Fibroblast of skin of right biceps (primary cell): ENCODE results near the gene PORCN.
A peak's percentile ranks its signal among the peaks of the same experiment; 100 is the strongest.

Experiments used
- DNase-seq: peaks from one replicate; pipeline ENCODE4 v3.0.0-alpha.2; 2013

PORCN gene

GRCh38 chrX:48477960-48478755 lies 30.6 kb upstream of the PORCN start:
- no peak for DNase-seq

- no peak for DNase-seq
Observed at GRCh38 chrX:48478806-48479205, 30.0 kb upstream of the PORCN start.

GRCh38 chrX:48480142-48480541 lies 28.6 kb upstream of the PORCN start:
- DNase-seq: no peak

- no peak for DNase-seq
Observed at GRCh38 chrX:48480583-48480982, 28.2 kb upstream of the PORCN start.

- DNase-seq: no peak
Observed at GRCh38 chrX:48482526-48482925, 26.3 kb upstream of the PORCN start.

GRCh38 chrX:48487362-48487798 lies 21.4 kb upstream of the PORCN start:
- peak; percentile 91 for DNase-seq

- no peak for DNase-seq
Observed at GRCh38 chrX:48488034-48488433, 20.8 kb upstream of the PORCN start.

- no peak for DNase-seq
Observed at GRCh38 chrX:48489296-48489695, 19.5 kb upstream of the PORCN start.

GRCh38 chrX:48489892-48490291 lies 18.9 kb upstream of the PORCN start:
- DNase-seq: no peak

- no peak for DNase-seq
Observed at GRCh38 chrX:48490661-48491060, 18.1 kb upstream of the PORCN start.

GRCh38 chrX:48491809-48492208 lies 17.0 kb upstream of the PORCN start:
- no peak for DNase-seq

- peak; percentile 63 for DNase-seq
Observed at GRCh38 chrX:48492293-48492910, 16.4 kb upstream of the PORCN start.

GRCh38 chrX:48493890-48494364 lies 14.9 kb upstream of the PORCN start:
- DNase-seq: peak; percentile 45

GRCh38 chrX:48496660-48497059 lies 12.1 kb upstream of the PORCN start:
- no peak for DNase-seq

- DNase-seq: no peak
Observed at GRCh38 chrX:48497871-48498270, 10.9 kb upstream of the PORCN start.

GRCh38 chrX:48498374-48498809 lies 10.4 kb upstream of the PORCN start:
- peak; percentile 80 for DNase-seq

GRCh38 chrX:48504261-48504660 lies 4.5 kb upstream of the PORCN start:
- DNase-seq: no peak

GRCh38 chrX:48505481-48505880 lies 3.3 kb upstream of the PORCN start:
- no peak for DNase-seq

- no peak for DNase-seq
Observed at GRCh38 chrX:48507246-48507645, 1.5 kb upstream of the PORCN start.

- no peak for DNase-seq
Observed at GRCh38 chrX:48509245-48509590, 426 bp downstream of the PORCN start.

- no peak for DNase-seq
Observed at GRCh38 chrX:48509619-48510018, 827 bp downstream of the PORCN start.

GRCh38 chrX:48511560-48511959 lies 2.8 kb downstream of the PORCN start:
- DNase-seq: no peak

GRCh38 chrX:48512371-48512935 lies 3.7 kb downstream of the PORCN start:
- no peak for DNase-seq

- no peak for DNase-seq
Observed at GRCh38 chrX:48513670-48514069, 4.9 kb downstream of the PORCN start.
